ENCODE data around the gene PKNOX2.

DNA sequence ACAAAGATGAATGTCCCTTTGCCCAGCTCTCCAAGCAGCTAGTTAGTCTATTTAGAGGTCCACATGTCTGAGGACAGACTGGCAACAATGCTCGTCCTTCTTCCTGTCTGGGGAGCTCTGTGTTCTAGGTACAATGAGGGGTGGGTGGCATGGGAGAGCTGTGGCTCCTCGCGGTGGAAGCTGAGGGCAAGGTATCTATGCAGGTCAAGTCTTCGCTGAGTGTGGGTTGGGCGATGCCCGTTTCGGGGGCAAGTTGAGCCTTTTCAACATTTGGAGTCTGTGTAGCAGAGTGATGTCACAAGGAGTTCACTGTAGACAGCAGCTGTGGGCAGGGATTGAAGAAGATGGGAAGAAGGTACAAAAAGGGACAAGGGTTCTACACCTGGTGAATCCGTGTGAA, 168.3 kb downstream of the PKNOX2 start:
- TF ChIP-seq, protein P1, sequence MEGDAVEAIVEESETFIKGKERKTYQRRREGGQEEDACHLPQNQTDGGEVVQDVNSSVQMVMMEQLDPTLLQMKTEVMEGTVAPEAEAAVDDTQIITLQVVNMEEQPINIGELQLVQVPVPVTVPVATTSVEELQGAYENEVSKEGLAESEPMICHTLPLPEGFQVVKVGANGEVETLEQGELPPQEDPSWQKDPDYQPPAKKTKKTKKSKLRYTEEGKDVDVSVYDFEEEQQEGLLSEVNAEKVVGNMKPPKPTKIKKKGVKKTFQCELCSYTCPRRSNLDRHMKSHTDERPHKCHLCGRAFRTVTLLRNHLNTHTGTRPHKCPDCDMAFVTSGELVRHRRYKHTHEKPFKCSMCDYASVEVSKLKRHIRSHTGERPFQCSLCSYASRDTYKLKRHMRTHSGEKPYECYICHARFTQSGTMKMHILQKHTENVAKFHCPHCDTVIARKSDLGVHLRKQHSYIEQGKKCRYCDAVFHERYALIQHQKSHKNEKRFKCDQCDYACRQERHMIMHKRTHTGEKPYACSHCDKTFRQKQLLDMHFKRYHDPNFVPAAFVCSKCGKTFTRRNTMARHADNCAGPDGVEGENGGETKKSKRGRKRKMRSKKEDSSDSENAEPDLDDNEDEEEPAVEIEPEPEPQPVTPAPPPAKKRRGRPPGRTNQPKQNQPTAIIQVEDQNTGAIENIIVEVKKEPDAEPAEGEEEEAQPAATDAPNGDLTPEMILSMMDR (IDR thresholded peaks at IDR 0.05) = no peak
- TF ChIP-seq POLR2A (IDR thresholded peaks at IDR 0.05) = no peak

All from esophagus squamous epithelium (tissue), 4 donors.